RPMI7951 (cell line): ENCODE measurements around the gene SYT13. TPM values are rescaled to one million over a fixed set of nuclear protein-coding genes. Genes with fewer than 3 reads are reported as not detected.
A peak's percentile ranks its signal among the peaks of the same experiment; 100 is the strongest.

ENCODE experiments used
- DNase-seq: peaks from one replicate; pipeline ENCODE4 v3.0.0-alpha.2; 2012; ENCODE audit warnings: low read depth
- total RNA-seq: library from RNA; depleted of rRNA; stranded (reverse); fragments of >200 nt; shearing (Covaris generic); gene quantifications from 2 replicates; pipeline ENCODE4 v1.2.3, GENCODE V29; 2014

Gene SYT13
- total RNA-seq, 1 experiment from 2014 or later = 0.72 TPM

GRCh38 chr11:45313171-45313865, 27.2 kb upstream of the SYT13 start:
- no peak for DNase-seq

DNA sequence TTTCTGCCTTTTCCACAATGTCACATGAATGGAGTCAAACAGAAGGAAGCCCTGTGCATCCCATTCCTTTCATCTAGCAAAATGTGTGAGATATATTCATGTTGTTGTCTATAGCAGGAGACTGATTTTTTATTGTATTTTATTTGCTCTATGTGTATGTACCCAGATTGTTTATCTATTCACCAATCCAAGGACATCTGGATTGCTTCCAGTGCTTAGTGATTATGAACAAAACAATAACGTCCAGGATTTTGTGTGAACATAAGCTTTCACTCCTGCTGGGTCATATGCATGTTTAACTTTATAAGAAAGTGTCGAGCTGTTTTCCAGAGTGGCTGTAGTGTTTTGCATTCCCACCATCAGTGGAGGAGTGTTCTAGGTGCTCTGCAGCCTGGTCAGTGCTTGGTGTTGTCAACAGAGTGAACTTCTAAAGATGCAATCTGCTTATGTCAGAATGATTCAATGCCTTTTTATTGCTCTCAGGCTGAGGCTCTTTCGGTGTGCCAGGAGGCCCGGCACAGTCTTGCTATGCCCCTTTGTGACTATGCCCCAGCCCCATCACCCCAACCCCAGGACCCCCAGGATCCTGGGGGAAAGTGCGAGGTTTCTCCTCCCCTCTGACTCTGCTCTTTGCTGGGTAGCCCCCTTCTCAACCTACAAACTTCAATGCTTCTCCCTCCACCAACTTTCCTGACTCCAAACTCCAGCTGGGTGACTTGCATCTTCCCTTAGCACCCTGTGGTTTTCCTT, 19.9 kb upstream of the SYT13 start:
- DNase-seq = no peak

DNA sequence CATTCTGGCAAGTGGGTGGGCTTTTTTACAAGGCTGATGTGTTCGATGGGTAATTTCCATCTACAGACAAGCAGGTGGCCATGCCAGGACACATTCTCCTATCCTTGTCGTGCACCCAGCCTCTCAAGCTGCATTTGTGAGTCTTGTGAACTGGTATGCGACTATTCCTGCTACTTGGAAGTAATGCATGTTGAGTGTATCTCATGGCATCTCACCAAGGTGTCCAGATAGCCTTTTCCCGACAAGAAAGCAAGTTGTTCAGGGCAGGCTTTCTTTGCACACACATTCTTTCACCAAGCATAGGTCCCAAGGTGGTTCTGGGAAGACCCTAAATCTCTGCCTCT, 18.8 kb upstream of the SYT13 start:
- DNase-seq = no peak

DNA sequence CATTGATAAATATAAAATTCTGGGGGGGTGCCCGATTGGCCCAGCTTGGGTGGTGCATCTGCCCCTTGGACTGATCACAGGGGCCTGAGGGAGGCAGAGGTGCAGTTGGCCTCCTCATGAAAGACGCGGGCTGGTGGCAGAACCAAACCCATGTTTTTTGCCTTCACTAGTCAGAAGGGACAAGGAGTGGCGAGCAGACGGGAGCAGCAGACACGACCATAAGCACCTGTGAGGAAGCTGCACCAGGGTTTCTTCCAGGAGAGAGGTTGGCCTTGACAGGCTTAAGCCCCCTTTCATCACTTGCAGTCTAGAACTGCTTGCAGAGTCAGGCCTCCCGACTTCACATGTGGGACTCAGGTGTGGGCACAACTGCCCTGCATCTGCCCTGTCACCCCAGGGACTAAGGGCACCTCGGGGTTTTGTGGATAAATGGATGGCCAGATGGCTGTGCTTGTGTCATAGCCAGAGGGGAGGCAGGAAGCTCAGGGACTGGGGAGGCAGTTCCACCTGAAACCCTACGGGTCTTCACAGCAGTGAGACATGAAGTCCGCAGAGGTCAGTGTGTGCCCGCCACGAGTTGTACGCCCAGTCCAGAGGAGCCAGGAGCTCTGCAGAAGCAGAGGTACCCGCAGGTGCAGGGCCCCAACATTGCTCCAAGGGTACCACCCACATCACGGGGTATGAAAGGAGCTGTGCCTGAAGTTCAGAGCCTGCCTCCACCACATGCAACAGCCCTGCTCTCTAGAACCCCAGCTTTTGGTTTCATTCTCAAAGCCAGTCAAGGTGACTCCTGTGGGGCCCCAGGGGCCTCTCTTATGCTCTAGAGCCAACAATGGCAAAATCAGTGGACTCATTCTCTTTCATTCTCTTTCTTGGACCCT, 18.2 kb upstream of the SYT13 start:
- no peak for DNase-seq

GRCh38 chr11:45303316-45303715, 17.2 kb upstream of the SYT13 start:
- no peak for DNase-seq

DNA sequence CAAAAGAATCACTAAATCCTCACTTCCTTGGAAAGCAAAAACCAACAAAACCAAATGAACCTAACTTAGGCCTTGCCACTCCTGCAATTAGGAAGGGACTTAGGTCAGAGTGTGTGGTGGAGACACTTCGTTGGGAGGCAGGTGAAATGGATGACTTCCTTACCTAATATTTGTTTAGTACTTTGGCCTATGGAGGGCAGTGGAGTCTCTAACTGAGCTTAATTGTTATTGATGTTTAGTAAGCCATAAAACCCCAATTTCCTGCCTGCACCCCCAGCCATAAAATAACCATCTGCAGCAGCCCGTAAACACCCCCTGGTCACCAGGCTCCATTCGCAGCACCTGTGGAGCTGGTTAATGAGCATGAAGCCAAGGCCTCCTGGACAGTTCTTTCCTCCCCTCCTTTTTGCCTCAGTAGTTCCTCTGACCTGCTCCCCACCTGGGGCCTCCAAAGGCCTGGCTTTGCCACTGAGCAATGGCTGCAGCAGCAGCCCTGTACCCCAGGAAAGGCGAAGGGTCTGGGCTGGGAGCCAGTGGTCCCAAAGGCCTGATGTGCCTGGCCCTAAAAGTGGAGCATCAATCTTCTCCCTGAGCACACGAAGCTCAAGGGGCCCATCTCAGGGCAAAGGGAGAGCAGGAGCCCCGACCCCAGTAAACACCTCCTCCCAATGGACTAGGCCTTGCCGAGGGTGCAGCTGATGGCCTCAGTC, 15.6 kb upstream of the SYT13 start:
- no peak for DNase-seq

GRCh38 chr11:45300715-45301114, 14.6 kb upstream of the SYT13 start:
- no peak for DNase-seq

DNA sequence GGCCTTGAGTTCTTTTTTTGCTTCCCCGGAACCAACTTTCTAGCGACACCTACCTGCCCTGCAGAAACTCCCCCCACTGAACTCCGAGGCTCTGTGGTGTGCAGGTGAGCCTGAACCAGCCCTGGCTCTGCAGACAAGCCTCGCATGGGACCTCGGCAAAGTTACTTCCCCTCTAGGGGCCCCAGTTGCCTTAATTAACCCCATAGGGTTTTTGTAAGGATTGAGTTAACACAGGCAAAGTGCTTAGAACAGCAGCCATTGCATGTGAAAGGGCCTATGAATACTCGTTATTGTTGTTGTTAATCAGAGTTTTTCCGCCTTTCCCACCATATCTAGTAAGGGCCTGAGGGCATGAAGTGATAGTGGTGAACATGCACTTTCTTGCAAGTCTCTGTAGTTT, 12.6 kb upstream of the SYT13 start:
- no peak for DNase-seq

- no peak for DNase-seq
Measured at GRCh38 chr11:45296075-45296474, 9.9 kb upstream of the SYT13 start.

GRCh38 chr11:45294499-45294898, 8.4 kb upstream of the SYT13 start:
- no peak for DNase-seq

DNA sequence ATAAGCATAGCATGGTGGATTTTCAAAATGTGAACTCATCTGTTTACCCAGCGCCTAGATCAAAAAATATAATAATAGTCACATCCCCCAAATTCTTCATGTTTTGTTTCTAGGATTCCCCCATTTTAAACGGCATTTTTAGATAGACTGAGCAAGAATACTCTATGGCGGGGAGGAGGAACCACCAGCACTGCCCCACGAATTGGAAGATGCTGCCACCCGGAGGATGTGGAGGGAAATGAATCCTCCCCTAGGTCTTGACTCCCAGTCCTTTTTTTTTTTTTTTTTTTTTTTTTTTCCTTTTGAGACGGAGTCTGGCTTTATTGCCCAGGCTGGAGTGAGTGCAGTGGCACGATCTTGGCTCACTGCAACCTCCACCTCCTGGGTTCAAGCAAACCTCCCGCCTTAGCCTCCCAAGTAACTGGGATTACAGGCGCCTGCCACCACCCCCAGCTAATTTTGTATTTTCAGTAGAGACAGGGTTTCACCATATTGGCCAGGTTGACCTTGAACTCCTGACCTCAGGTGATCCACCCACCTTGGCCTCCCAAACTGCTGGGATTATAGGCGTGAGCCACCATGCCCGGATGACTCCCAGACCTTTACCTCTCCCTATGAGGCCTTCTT, 7.5 kb upstream of the SYT13 start:
- peak; percentile 74 for DNase-seq

- no peak for DNase-seq
Measured at GRCh38 chr11:45290586-45290985, 4.4 kb upstream of the SYT13 start.

- DNase-seq = peak; percentile 69
Measured at GRCh38 chr11:45289369-45289768, 3.2 kb upstream of the SYT13 start.

- no peak for DNase-seq
Measured at GRCh38 chr11:45288339-45288738, 2.2 kb upstream of the SYT13 start.

- no peak for DNase-seq
Measured at GRCh38 chr11:45287316-45287903, 1.3 kb upstream of the SYT13 start.

DNA sequence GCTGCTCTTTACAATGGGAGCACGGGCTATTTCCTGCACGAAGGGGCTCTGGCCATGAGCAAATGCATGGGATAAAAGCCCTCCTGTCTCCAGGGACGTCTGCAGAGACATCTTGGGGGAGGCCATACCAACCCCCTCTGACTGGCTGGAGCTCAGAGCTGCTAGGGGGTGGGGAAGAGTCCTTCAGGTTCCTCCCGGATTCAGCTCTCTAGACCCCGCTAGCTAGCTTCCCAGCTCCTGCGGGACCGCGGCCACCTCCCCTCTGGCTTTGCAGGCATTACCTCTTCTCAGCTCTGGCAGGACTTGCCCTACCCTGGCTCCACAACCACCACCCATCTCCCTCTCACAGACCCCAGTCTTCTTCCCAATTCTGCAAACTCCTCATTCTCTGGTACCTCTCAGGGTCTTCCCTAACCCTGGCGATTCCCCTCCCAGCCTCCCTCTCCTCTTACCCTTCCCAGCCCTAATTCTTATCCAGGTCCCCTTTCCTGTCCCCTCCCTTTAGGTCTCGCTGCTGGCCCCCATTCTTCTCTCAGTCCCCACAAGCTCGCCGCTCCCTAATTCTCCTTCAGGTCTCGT, 802 bp downstream of the SYT13 start:
- DNase-seq = no peak

- DNase-seq = no peak
Measured at GRCh38 chr11:45282081-45282480, 4.1 kb downstream of the SYT13 start.

- DNase-seq = peak; percentile 34
Measured at GRCh38 chr11:45280449-45280848, 5.7 kb downstream of the SYT13 start.

- DNase-seq = no peak
Measured at GRCh38 chr11:45279645-45280044, 6.5 kb downstream of the SYT13 start.

GRCh38 chr11:45278714-45279113, 7.4 kb downstream of the SYT13 start:
- peak; percentile 20 for DNase-seq

DNA sequence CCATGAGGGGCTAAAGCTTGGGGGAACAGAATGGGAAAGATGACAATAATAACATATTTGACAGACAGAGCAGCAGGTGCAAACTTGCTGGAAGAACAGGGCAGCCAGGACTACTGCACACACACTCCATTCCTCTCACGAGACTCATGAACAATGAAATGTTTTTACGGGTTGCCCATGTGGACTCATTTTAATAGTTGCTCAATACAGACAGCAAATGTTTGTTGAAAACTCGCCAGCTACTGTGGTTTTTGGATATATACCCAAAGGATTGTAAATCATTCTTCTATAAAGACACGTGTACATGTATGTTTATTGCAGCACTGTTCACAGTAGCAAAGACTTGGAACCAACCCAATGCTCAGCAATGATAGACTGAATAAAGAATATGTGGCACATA, 10.3 kb downstream of the SYT13 start:
- DNase-seq = peak; percentile 19
